ENCODE measurements around the gene SPSB3. TPM values are rescaled to one million over a fixed set of nuclear protein-coding genes. Genes with fewer than 3 reads are reported as not detected.

The SPSB3 gene
- total RNA-seq, 1 experiment from 2014 or later: 22.2 TPM

DNA sequence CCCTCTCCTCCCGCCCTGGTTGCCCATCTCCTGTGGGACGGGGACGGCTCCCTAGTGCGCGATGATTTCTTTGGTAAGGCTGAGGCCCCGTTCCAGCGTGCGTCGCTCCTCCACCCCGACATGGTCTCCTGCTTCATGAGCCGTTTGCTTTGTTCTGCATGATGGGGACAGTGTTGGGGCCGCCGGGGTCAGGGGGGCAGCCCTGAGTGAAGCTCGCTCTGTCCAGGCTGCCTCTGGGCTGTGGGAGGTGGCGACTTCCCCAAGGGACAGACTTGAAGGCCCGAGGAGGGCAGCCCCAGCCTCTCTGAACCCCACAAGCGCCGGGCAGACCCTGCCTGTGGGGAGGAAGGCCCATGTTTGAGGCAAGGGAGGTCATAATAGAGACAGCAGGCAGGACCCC lies 23.4 kb downstream of the SPSB3 start:
- Mint-ChIP-seq H3K9me3 (ENCODE audit: unreplicated experiment) (no peaks in the 10 kb centered on the region), H3K27ac (ENCODE audit: low read depth, unreplicated experiment) (no peak overlapping the region), H3K36me3 (ENCODE audit: insufficient read depth, unreplicated experiment) (peaks cover 38% of the 10 kb centered on the region), H3K4me3 (ENCODE audit: unreplicated experiment) (no peak overlapping the region), H3K4me1 (ENCODE audit: insufficient read depth, unreplicated experiment) (peaks cover 12% of the 10 kb centered on the region), H3K27me3 (ENCODE audit: insufficient read depth, unreplicated experiment) (no peaks in the 10 kb centered on the region)
- POLR2A ChIA-PET: no interaction called here
- intact Hi-C loops (cut with micrococcal nuclease): no loop called here
- CTCF ChIA-PET: no interaction called here
- DNase-seq (ENCODE audit: unreplicated experiment): no peak
- BruUV-seq (replicated peaks): no TSS peak
- TF ChIP-seq, protein P1, sequence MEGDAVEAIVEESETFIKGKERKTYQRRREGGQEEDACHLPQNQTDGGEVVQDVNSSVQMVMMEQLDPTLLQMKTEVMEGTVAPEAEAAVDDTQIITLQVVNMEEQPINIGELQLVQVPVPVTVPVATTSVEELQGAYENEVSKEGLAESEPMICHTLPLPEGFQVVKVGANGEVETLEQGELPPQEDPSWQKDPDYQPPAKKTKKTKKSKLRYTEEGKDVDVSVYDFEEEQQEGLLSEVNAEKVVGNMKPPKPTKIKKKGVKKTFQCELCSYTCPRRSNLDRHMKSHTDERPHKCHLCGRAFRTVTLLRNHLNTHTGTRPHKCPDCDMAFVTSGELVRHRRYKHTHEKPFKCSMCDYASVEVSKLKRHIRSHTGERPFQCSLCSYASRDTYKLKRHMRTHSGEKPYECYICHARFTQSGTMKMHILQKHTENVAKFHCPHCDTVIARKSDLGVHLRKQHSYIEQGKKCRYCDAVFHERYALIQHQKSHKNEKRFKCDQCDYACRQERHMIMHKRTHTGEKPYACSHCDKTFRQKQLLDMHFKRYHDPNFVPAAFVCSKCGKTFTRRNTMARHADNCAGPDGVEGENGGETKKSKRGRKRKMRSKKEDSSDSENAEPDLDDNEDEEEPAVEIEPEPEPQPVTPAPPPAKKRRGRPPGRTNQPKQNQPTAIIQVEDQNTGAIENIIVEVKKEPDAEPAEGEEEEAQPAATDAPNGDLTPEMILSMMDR (IDR thresholded peaks at IDR 0.05; ENCODE audit: unreplicated experiment): no peak

GRCh38 chr16:1757714-1758461 lies 24.5 kb downstream of the SPSB3 start:
- intact Hi-C loops (cut with micrococcal nuclease): no loop called here
- no peak for DNase-seq (ENCODE audit: unreplicated experiment)
- H3K9me3 Mint-ChIP-seq (ENCODE audit: unreplicated experiment): no peaks in the 10 kb centered on the region
- TF ChIP-seq, protein P1 (IDR thresholded peaks at IDR 0.05; ENCODE audit: unreplicated experiment): no peak
- no peak overlapping the region for H3K4me3 Mint-ChIP-seq (ENCODE audit: unreplicated experiment)
- no peak overlapping the region for H3K27ac Mint-ChIP-seq (ENCODE audit: low read depth, unreplicated experiment)
- BruUV-seq (replicated peaks): no TSS peak
- peaks cover 12% of the 10 kb centered on the region for H3K4me1 Mint-ChIP-seq (ENCODE audit: insufficient read depth, unreplicated experiment)
- H3K27me3 Mint-ChIP-seq (ENCODE audit: insufficient read depth, unreplicated experiment): no peaks in the 10 kb centered on the region
- POLR2A ChIA-PET: no interaction called here
- H3K36me3 Mint-ChIP-seq (ENCODE audit: insufficient read depth, unreplicated experiment): peaks cover 41% of the 10 kb centered on the region
- CTCF ChIA-PET: interaction anchor here (0.5 to 0.8 kb wide), 2 partner anchors 16 to 66 kb away, joined by 3 read pairs; no protein-coding TSS in a partner anchor

DNA sequence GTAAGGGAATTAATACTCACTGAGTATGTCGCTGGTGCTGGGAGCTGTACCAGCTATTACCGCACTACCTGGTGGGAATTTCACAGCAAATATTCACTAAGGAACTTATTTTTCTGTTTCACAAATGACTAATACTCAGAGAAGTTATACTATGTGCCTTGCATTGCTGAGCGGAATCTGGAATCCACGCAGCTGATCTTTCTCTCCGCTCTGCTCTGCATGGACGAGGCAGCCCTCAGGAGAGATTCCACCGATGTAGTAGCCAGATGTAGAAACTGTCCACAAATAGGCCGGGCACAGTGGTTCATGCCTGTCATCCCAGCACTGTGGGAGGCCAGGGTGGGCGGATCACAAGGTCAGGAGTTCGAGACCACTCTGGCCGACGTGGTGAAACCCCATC lies 28.2 kb downstream of the SPSB3 start:
- no TSS peak for BruUV-seq (replicated peaks)
- ChIA-PET POLR2A (interaction anchor here (0.6 to 3.8 kb wide), 7 partner anchors 8 to 1158 kb away, joined by 4 to 30 read pairs (median 20); partner anchors contain the start of genes EME2, FLYWCH1, MAPK8IP3 and MRPS34), CTCF (interaction anchor here (0.6 to 1.6 kb wide), 4 partner anchors 31 to 340 kb away, joined by 3 to 6 read pairs (median 5); no protein-coding TSS in a partner anchor)
- H3K27me3 Mint-ChIP-seq (ENCODE audit: insufficient read depth, unreplicated experiment): no peaks in the 10 kb centered on the region
- DNase-seq (ENCODE audit: unreplicated experiment): no peak
- peak overlapping the region; percentile 64 for H3K27ac Mint-ChIP-seq (ENCODE audit: low read depth, unreplicated experiment)
- TF ChIP-seq, protein P1 (IDR thresholded peaks at IDR 0.05; ENCODE audit: unreplicated experiment): no peak
- intact Hi-C loops (cut with micrococcal nuclease): loop anchor here (1.0 kb wide), 1 partner anchor 8 kb away; no protein-coding TSS in a partner anchor
- H3K9me3 Mint-ChIP-seq (ENCODE audit: unreplicated experiment): no peaks in the 10 kb centered on the region
- no peak overlapping the region for H3K4me3 Mint-ChIP-seq (ENCODE audit: unreplicated experiment)
- peaks cover 45% of the 10 kb centered on the region for H3K36me3 Mint-ChIP-seq (ENCODE audit: insufficient read depth, unreplicated experiment)
- peaks cover 12% of the 10 kb centered on the region for H3K4me1 Mint-ChIP-seq (ENCODE audit: insufficient read depth, unreplicated experiment)

GRCh38 chr16:1752853-1753252 lies 29.5 kb downstream of the SPSB3 start:
- H3K27ac Mint-ChIP-seq (ENCODE audit: low read depth, unreplicated experiment): no peak overlapping the region

More at GRCh38 chr16:1752853-1753252, 29.5 kb downstream of the SPSB3 start:
- Mint-ChIP-seq H3K27me3 (ENCODE audit: insufficient read depth, unreplicated experiment) (no peaks in the 10 kb centered on the region), H3K9me3 (ENCODE audit: unreplicated experiment) (no peaks in the 10 kb centered on the region), H3K36me3 (ENCODE audit: insufficient read depth, unreplicated experiment) (peaks cover 51% of the 10 kb centered on the region), H3K4me3 (ENCODE audit: unreplicated experiment) (no peak overlapping the region), H3K4me1 (ENCODE audit: insufficient read depth, unreplicated experiment) (peaks cover 12% of the 10 kb centered on the region)
- no peak for DNase-seq (ENCODE audit: unreplicated experiment)
- CTCF ChIA-PET: interaction anchor here (0.9 to 1.1 kb wide), 2 partner anchors 21 to 47 kb away, joined by 3 read pairs; partner anchors contain the start of gene MAPK8IP3
- intact Hi-C loops (cut with micrococcal nuclease): no loop called here
- TF ChIP-seq, protein P1 (IDR thresholded peaks at IDR 0.05; ENCODE audit: unreplicated experiment): no peak
- BruUV-seq (replicated peaks): no TSS peak
- POLR2A ChIA-PET: interaction anchor here (0.7 to 1.0 kb wide), 2 partner anchors 49 to 58 kb away, joined by 3 to 4 read pairs; no protein-coding TSS in a partner anchor
